Lower leg skin (tissue), 4 donors: ENCODE data around the gene SPDL1. TPM values are rescaled to one million over a fixed set of nuclear protein-coding genes. Genes with fewer than 3 reads are reported as not detected.

Experiments used
- DNase-seq, 2 donors: peaks; one replicate each; pipeline ENCODE4 v3.0.0-alpha.2; 2019; ENCODE audit warnings: low spot score in 2 of 2
- H3K4me3 ChIP-seq: fragments of 200-600 bp; sonication (generic); 2 replicates; pipeline ENCODE4 v1.5.1; 2017; ENCODE audit warnings: mild to moderate bottlenecking, low read depth; ENCODE audit not compliant: poor library complexity, severe bottlenecking
- CTCF ChIP-seq, 3 donors: fragments of 450-650 bp; IDR thresholded peaks; one replicate each; pipeline ENCODE4 v1.5.1; 2016; ENCODE audit warnings: antibody characterized with exemption in 3 of 3, mild to moderate bottlenecking in 3 of 3, moderate library complexity in 2 of 3
- POLR2A ChIP-seq, 2 donors: fragments of 450-650 bp; IDR thresholded peaks; one replicate each; pipeline ENCODE4 v1.6.1; 2016 to 2017; ENCODE audit warnings: antibody characterized with exemption in 2 of 2, mild to moderate bottlenecking in 1 of 2, moderate library complexity in 1 of 2
- WGBS, 2 donors: methylation state at CpG; one replicate each; pipeline ENCODE4 v1.1.5; 2018; 5-methylcytosine and 5-hydroxymethylcytosine counted together
- intact Hi-C: fragments of 100-400 bp; cut with DNase I; formaldehyde crosslinking; loops from one replicate; pipeline ENCODE4 v1.15.0; 2023; ENCODE audit warnings: low total_unique reads
- total RNA-seq, 4 donors: library from RNA; depleted of rRNA; stranded (reverse); fragments of >200 nt; gene quantifications; one replicate each; pipeline ENCODE4 v1.1.0, GENCODE V29; 2016

Gene SPDL1
- total RNA-seq, 4 donors from 2014 or later = 3.2 to 12.4 (median 5.2) TPM

- intact Hi-C loops = no loop called here
- no peak overlapping the region for H3K4me3 ChIP-seq
- WGBS, 2 donors = 80 to 81% methylated on average over 2 of the region's 2 CpGs
- DNase-seq = no peak
- TF ChIP-seq CTCF (IDR thresholded peaks at IDR 0.05) (no peak), POLR2A (IDR thresholded peaks at IDR 0.05) (no peak)
Measured at GRCh38 chr5:169544264-169544950, 39.2 kb upstream of the SPDL1 start.

DNA sequence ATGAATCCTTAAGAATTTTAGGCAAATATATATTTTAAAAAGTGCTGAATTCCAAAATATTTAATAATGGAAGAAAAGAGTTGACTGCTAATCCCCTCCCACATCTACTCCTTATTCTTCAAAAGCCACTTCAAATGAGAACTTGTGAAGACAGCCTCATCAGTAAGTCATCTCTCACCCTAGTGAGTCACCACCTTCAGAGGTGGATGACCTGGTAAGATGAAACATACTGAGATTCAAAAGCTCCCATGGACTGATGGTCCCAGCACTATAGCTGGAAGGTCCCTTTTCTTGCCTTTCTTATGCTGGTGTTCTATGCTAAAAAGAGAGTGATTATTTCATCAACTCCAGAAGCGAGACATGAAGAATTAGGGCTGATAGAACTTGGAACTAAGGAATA lies 37.8 kb upstream of the SPDL1 start:
- intact Hi-C loops = no loop called here
- H3K4me3 ChIP-seq = no peak overlapping the region
- TF ChIP-seq CTCF (IDR thresholded peaks at IDR 0.05) (no peak), POLR2A (IDR thresholded peaks at IDR 0.05) (no peak)
- 79 to 88% methylated on average over 1 of the region's 1 CpG for WGBS, 2 donors
- no peak for DNase-seq

DNA sequence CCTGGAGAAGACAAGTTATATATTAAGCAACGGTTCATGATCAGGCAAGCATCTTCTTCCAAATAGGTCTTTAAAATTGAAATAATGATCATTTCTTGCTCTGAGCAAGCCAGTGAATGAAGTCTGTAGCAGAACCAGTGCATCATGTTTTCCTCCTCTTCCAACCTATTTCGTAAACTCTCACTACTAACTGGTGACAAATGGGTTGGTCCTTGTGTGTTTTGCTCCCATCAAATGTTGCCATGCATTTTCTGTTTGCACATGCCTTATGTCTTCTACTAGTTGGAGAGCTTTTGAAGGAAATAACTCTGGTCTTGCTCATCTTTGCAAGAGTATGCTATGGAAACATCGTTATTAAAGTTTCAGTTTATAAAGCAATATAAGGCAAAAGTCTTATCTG lies 37.2 kb upstream of the SPDL1 start:
- intact Hi-C loops = no loop called here
- no peak for TF ChIP-seq CTCF (IDR thresholded peaks at IDR 0.05)
- TF ChIP-seq POLR2A (IDR thresholded peaks at IDR 0.05) = no peak
- DNase-seq = no peak

GRCh38 chr5:169547508-169547907 lies 36.1 kb upstream of the SPDL1 start:
- H3K4me3 ChIP-seq = no peak overlapping the region
- TF ChIP-seq POLR2A (IDR thresholded peaks at IDR 0.05) (no peak), CTCF (IDR thresholded peaks at IDR 0.05) (no peak)
- intact Hi-C loops = no loop called here
- WGBS, 2 donors = 41 to 51% methylated on average over 3 of the region's 3 CpGs
- no peak for DNase-seq

More for the DNA sequence above, 37.2 kb upstream of the SPDL1 start:
- 81 to 86% methylated on average over 3 of the region's 3 CpGs for WGBS, 2 donors
- H3K4me3 ChIP-seq = no peak overlapping the region

DNA sequence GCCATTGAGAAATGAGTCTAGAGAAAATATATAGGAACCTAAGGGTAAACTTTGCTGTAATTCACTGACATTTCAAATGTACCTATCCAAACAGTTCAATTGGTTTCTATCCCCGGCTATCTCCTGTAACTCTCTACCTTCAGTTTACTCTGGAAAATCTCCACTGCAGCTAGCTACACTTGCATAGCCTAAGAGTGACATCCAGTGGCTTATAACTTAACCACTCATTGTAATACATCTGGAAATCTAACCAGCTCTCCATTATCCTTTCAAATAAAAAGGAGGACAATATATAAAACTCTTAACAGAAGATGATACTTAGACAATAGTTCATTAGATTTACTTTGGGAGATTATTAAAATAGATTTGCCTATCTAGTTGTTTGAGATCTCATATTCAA lies 35.3 kb upstream of the SPDL1 start:
- DNase-seq = no peak
- no peak overlapping the region for H3K4me3 ChIP-seq
- TF ChIP-seq POLR2A (IDR thresholded peaks at IDR 0.05) (no peak), CTCF (IDR thresholded peaks at IDR 0.05) (no peak)
- intact Hi-C loops = no loop called here
- WGBS, 2 donors = 6 to 20% methylated on average over 1 of the region's 1 CpG
